ENCODE data around the gene KCNQ5. TPM values are rescaled to one million over a fixed set of nuclear protein-coding genes. Genes with fewer than 3 reads are reported as not detected.

The KCNQ5 gene
- total RNA-seq, 2 experiments from 2014 or later, result 5.1 to 5.5 TPM

- ChIA-PET CTCF (interaction anchor here (1.2 kb wide), 1 partner anchor 197 kb away, joined by 3 read pairs; no protein-coding TSS in a partner anchor), POLR2A (no interaction called here)
- Mint-ChIP-seq H3K4me1 (no peaks in the 10 kb centered on the region), H3K36me3 (ENCODE audit: low read depth) (no peaks in the 10 kb centered on the region), H3K9me3 (ENCODE audit: low read depth) (no peaks in the 10 kb centered on the region), H3K27ac (no peak overlapping the region), H3K27me3 (no peaks in the 10 kb centered on the region), H3K4me3 (no peak overlapping the region)
- DNase-seq, result no peak
- intact Hi-C loops (cut with DNase I, micrococcal nuclease), result no loop called here
- no peak for ATAC-seq
These were observed 192.1 kb downstream of the KCNQ5 start for GRCh38 chr6:72813807-72814596.

- no peaks in the 10 kb centered on the region for H3K27me3 Mint-ChIP-seq
- DNase-seq (no peak), ATAC-seq (no peak)
- no peak overlapping the region for H3K27ac Mint-ChIP-seq
- no peaks in the 10 kb centered on the region for H3K9me3 Mint-ChIP-seq (ENCODE audit: low read depth)
- CTCF ChIA-PET, result no interaction called here
- H3K4me3 Mint-ChIP-seq, result no peak overlapping the region
- POLR2A ChIA-PET, result no interaction called here
- H3K4me1 Mint-ChIP-seq, result no peaks in the 10 kb centered on the region
- H3K36me3 Mint-ChIP-seq (ENCODE audit: low read depth), result no peaks in the 10 kb centered on the region
- intact Hi-C loops (cut with DNase I, micrococcal nuclease), result no loop called here
These were observed 194.2 kb downstream of the KCNQ5 start for GRCh38 chr6:72816022-72816421.

- Mint-ChIP-seq H3K4me1 (no peaks in the 10 kb centered on the region), H3K36me3 (ENCODE audit: low read depth) (no peaks in the 10 kb centered on the region), H3K9me3 (ENCODE audit: low read depth) (no peaks in the 10 kb centered on the region), H3K4me3 (no peak overlapping the region), H3K27me3 (no peaks in the 10 kb centered on the region), H3K27ac (no peak overlapping the region)
- intact Hi-C loops (cut with DNase I, micrococcal nuclease), result no loop called here
- ATAC-seq (no peak), DNase-seq (no peak)
- ChIA-PET CTCF (no interaction called here), POLR2A (no interaction called here)
These were observed 195.3 kb downstream of the KCNQ5 start for GRCh38 chr6:72817208-72817607.

- ATAC-seq, result no peak
- Mint-ChIP-seq H3K27me3 (no peaks in the 10 kb centered on the region), H3K9me3 (ENCODE audit: low read depth) (no peaks in the 10 kb centered on the region), H3K4me3 (no peak overlapping the region), H3K36me3 (ENCODE audit: low read depth) (no peaks in the 10 kb centered on the region), H3K27ac (no peak overlapping the region), H3K4me1 (peaks cover under 1% of the 10 kb centered on the region)
- DNase-seq, result no peak
- CTCF ChIA-PET, result no interaction called here
- intact Hi-C loops (cut with DNase I, micrococcal nuclease), result no loop called here
- POLR2A ChIA-PET, result no interaction called here
These were observed 197.7 kb downstream of the KCNQ5 start for GRCh38 chr6:72819609-72820008.

- ChIA-PET CTCF (no interaction called here), POLR2A (no interaction called here)
- ATAC-seq (no peak), DNase-seq (no peak)
- H3K27me3 Mint-ChIP-seq, result no peaks in the 10 kb centered on the region
- H3K36me3 Mint-ChIP-seq (ENCODE audit: low read depth), result no peaks in the 10 kb centered on the region
- H3K27ac Mint-ChIP-seq, result no peak overlapping the region
- peaks cover 6% of the 10 kb centered on the region for H3K4me1 Mint-ChIP-seq
- no peak overlapping the region for H3K4me3 Mint-ChIP-seq
- intact Hi-C loops (cut with DNase I, micrococcal nuclease), result no loop called here
- no peaks in the 10 kb centered on the region for H3K9me3 Mint-ChIP-seq (ENCODE audit: low read depth)
These were observed 198.3 kb downstream of the KCNQ5 start for GRCh38 chr6:72820153-72820552.

- Mint-ChIP-seq H3K4me3 (no peak overlapping the region), H3K27me3 (no peaks in the 10 kb centered on the region), H3K36me3 (ENCODE audit: low read depth) (no peaks in the 10 kb centered on the region), H3K27ac (no peak overlapping the region), H3K4me1 (peaks cover 13% of the 10 kb centered on the region), H3K9me3 (ENCODE audit: low read depth) (no peaks in the 10 kb centered on the region)
- intact Hi-C loops (cut with DNase I, micrococcal nuclease), result no loop called here
- POLR2A ChIA-PET, result no interaction called here
- ATAC-seq (no peak), DNase-seq (no peak)
- CTCF ChIA-PET, result no interaction called here
These were observed 199.0 kb downstream of the KCNQ5 start for GRCh38 chr6:72820906-72821305.

GRCh38 chr6:72822023-72822422, 200.2 kb downstream of the KCNQ5 start:
- peaks cover 20% of the 10 kb centered on the region for H3K4me1 Mint-ChIP-seq
- CTCF ChIA-PET, result no interaction called here
- DNase-seq (no peak), ATAC-seq (no peak)
- no peaks in the 10 kb centered on the region for H3K27me3 Mint-ChIP-seq
- intact Hi-C loops (cut with DNase I, micrococcal nuclease), result no loop called here
- POLR2A ChIA-PET, result no interaction called here
- H3K9me3 Mint-ChIP-seq (ENCODE audit: low read depth), result no peaks in the 10 kb centered on the region
- no peaks in the 10 kb centered on the region for H3K36me3 Mint-ChIP-seq (ENCODE audit: low read depth)
- H3K4me3 Mint-ChIP-seq, result no peak overlapping the region
- H3K27ac Mint-ChIP-seq, result no peak overlapping the region

GRCh38 chr6:72822691-72823090, 200.8 kb downstream of the KCNQ5 start:
- Mint-ChIP-seq H3K36me3 (ENCODE audit: low read depth) (peaks cover 2% of the 10 kb centered on the region), H3K27me3 (no peaks in the 10 kb centered on the region), H3K9me3 (ENCODE audit: low read depth) (no peaks in the 10 kb centered on the region), H3K27ac (no peak overlapping the region), H3K4me1 (peaks cover 23% of the 10 kb centered on the region), H3K4me3 (no peak overlapping the region)
- ATAC-seq (no peak), DNase-seq (no peak)
- POLR2A ChIA-PET, result no interaction called here
- CTCF ChIA-PET, result no interaction called here
- intact Hi-C loops (cut with DNase I, micrococcal nuclease), result no loop called here

- Mint-ChIP-seq H3K27me3 (no peaks in the 10 kb centered on the region), H3K27ac (peak overlapping the region; percentile 55), H3K9me3 (ENCODE audit: low read depth) (no peaks in the 10 kb centered on the region), H3K4me3 (no peak overlapping the region), H3K36me3 (ENCODE audit: low read depth) (peaks cover 2% of the 10 kb centered on the region), H3K4me1 (peaks cover 23% of the 10 kb centered on the region)
- ATAC-seq (peak; percentile 67), DNase-seq (no peak)
- intact Hi-C loops (cut with DNase I, micrococcal nuclease), result loop anchor here in 1 of 2 experiments (5.0 kb wide), 1 partner anchor 203 kb away; the partner anchor contains the start of gene KCNQ5
- POLR2A ChIA-PET, result no interaction called here
- CTCF ChIA-PET, result no interaction called here
These were observed 203.0 kb downstream of the KCNQ5 start for GRCh38 chr6:72824833-72825232.

GRCh38 chr6:72825315-72825911, 203.5 kb downstream of the KCNQ5 start:
- Mint-ChIP-seq H3K27me3 (no peaks in the 10 kb centered on the region), H3K27ac (peak overlapping the region; percentile 55), H3K36me3 (ENCODE audit: low read depth) (peaks cover 2% of the 10 kb centered on the region), H3K4me1 (peaks cover 23% of the 10 kb centered on the region), H3K9me3 (ENCODE audit: low read depth) (no peaks in the 10 kb centered on the region), H3K4me3 (no peak overlapping the region)
- intact Hi-C loops (cut with DNase I, micrococcal nuclease), result loop anchor here in 1 of 2 experiments (5.0 kb wide), 1 partner anchor 203 kb away; the partner anchor contains the start of gene KCNQ5
- ChIA-PET POLR2A (no interaction called here), CTCF (no interaction called here)
- DNase-seq (no peak), ATAC-seq (peak; percentile 25)

- Mint-ChIP-seq H3K4me3 (no peak overlapping the region), H3K36me3 (ENCODE audit: low read depth) (peaks cover 2% of the 10 kb centered on the region), H3K4me1 (peaks cover 23% of the 10 kb centered on the region), H3K9me3 (ENCODE audit: low read depth) (no peaks in the 10 kb centered on the region), H3K27ac (no peak overlapping the region), H3K27me3 (no peaks in the 10 kb centered on the region)
- DNase-seq (no peak), ATAC-seq (peak; percentile 83)
- CTCF ChIA-PET, result no interaction called here
- POLR2A ChIA-PET, result no interaction called here
- intact Hi-C loops (cut with DNase I, micrococcal nuclease), result loop anchor here in 1 of 2 experiments (5.0 kb wide), 1 partner anchor 204 kb away; the partner anchor contains the start of gene KCNQ5
These were observed 204.2 kb downstream of the KCNQ5 start for GRCh38 chr6:72826037-72826436.
